H1 (cell line): ENCODE data around the gene MCF2L2. TPM values are rescaled to one million over a fixed set of nuclear protein-coding genes. Genes with fewer than 3 reads are reported as not detected.

Source experiments
- CTCF ChIA-PET: fragments of 300-600 bp; sonication (Branson Sonifier 250); formaldehyde crosslinking; loops from one replicate; lab custom pipeline; 2021; ENCODE audit not compliant: partially characterized antibody; lab: Charles Lee
- POLR2A ChIA-PET: fragments of 300-600 bp; sonication (Branson Sonifier 250); formaldehyde crosslinking; loops from one replicate; lab custom pipeline; 2021; ENCODE audit warnings: inconsistent platforms; ENCODE audit not compliant: partially characterized antibody; lab: Charles Lee
- DNase-seq, 2 experiments: peaks; one replicate each; pipeline versions ENCODE4 v3.0.0 to v3.0.0-alpha.2; 2010 to 2022; ENCODE audit warnings: low spot score in 2 of 2, low read depth in 1 of 2, mixed read lengths in 1 of 2
- FAIRE-seq: peaks from 2 replicates; lab custom pipeline; 2011; peaks lifted over from hg19 to GRCh38; lab: Jason Lieb, UNC
- H2AFZ ChIP-seq: 2 replicates; pipeline ENCODE4 v1.8.1; 2012; ENCODE audit warnings: low read length, inconsistent platforms
- H2AK5ac ChIP-seq: 2 replicates; pipeline ENCODE4 v1.6.1; 2013; ENCODE audit warnings: low read depth, low read length
- H2BK120ac ChIP-seq: replicated peaks from 2 replicates; pipeline ENCODE3; 2013; ENCODE audit warnings: low read depth, low read length, inconsistent platforms
- H2BK12ac ChIP-seq: 2 replicates; pipeline ENCODE4 v1.6.1; 2013; ENCODE audit warnings: low read depth, low read length
- H2BK15ac ChIP-seq: 2 replicates; pipeline ENCODE4 v1.6.1; 2013; ENCODE audit warnings: low read length
- H2BK20ac ChIP-seq: 2 replicates; pipeline ENCODE4 v1.6.1; 2013; ENCODE audit warnings: low read length
- H2BK5ac ChIP-seq: 2 replicates; pipeline ENCODE4 v1.6.1; 2013; ENCODE audit warnings: low read depth, low read length
- H3K14ac ChIP-seq: 2 replicates; pipeline ENCODE4 v1.6.1; 2013; ENCODE audit warnings: inconsistent platforms; ENCODE audit not compliant: insufficient read length
- H3K18ac ChIP-seq: 2 replicates; pipeline ENCODE4 v1.6.1; 2013; ENCODE audit warnings: low read length; ENCODE audit errors: extremely low read depth
- H3K23ac ChIP-seq: 2 replicates; pipeline ENCODE4 v1.6.1; 2013; ENCODE audit warnings: inconsistent platforms; ENCODE audit not compliant: insufficient read length
- H3K23me2 ChIP-seq: 2 replicates; pipeline ENCODE4 v1.6.1; 2013; ENCODE audit warnings: low read depth, low read length
- H3K27ac ChIP-seq: 2 replicates; pipeline ENCODE4 v1.6.1; 2011; ENCODE audit warnings: low read depth, low read length, inconsistent platforms
- H3K27me3 ChIP-seq, 4 experiments: replicated peaks in 1 of 4; 1 replicate in 1 of 4; 2 replicates in 3 of 4; pipeline versions ENCODE4 v1.6.1 to v1.8.1; 2011 to 2013; ENCODE audit warnings: low read length in 3 of 4, mild to moderate bottlenecking in 3 of 4, inconsistent platforms in 2 of 4, mixed read lengths in 2 of 4, moderate library complexity in 1 of 4; ENCODE audit not compliant: control insufficient read depth in 3 of 4, insufficient read depth in 3 of 4; ENCODE audit errors: extremely low read depth in 1 of 4
- H3K36me3 ChIP-seq, 4 experiments: 2 replicates each; pipeline versions ENCODE4 v1.6.1 to v1.8.1; 2011 to 2013; ENCODE audit warnings: mild to moderate bottlenecking in 4 of 4, low read length in 3 of 4, moderate library complexity in 2 of 4, control low read depth in 1 of 4, inconsistent platforms in 1 of 4; ENCODE audit not compliant: insufficient read depth in 4 of 4, control insufficient read depth in 2 of 4
- H3K4ac ChIP-seq: replicated peaks from 2 replicates; pipeline ENCODE3; 2013; ENCODE audit warnings: low read length, low read depth, mixed read lengths, inconsistent platforms; ENCODE audit not compliant: insufficient read length
- H3K4me1 ChIP-seq, 4 experiments: replicated peaks in 1 of 4; 1 replicate in 1 of 4; 2 replicates in 3 of 4; pipeline versions ENCODE4 v1.6.1 to v1.8.1; 2011 to 2013; ENCODE audit warnings: low read length in 3 of 4, inconsistent platforms in 2 of 4, mixed read lengths in 1 of 4; ENCODE audit not compliant: insufficient read depth in 4 of 4, control insufficient read depth in 3 of 4
- H3K4me2 ChIP-seq, 2 experiments: 2 replicates each; pipeline versions ENCODE4 v1.6.1 to v1.8.1; 2011 to 2013; ENCODE audit warnings: low read depth in 2 of 2, low read length in 2 of 2, control low read depth in 1 of 2, inconsistent platforms in 1 of 2, mild to moderate bottlenecking in 1 of 2; ENCODE audit not compliant: insufficient read depth in 1 of 2
- H3K4me3 ChIP-seq, 4 experiments: fragments of 200-600, 300-600 bp in 1 of 4; sonication (generic), shearing (Covaris generic), sonication (Bioruptor Twin) in 1 of 4; 2 replicates each; pipeline versions ENCODE4 v1.5.1 to v1.8.1; 2011 to 2016; ENCODE audit warnings: low read length in 4 of 4, low read depth in 3 of 4, control low read depth in 2 of 4, inconsistent platforms in 2 of 4, mild to moderate bottlenecking in 2 of 4, mixed read lengths in 1 of 4, moderate library complexity in 1 of 4; ENCODE audit not compliant: insufficient read depth in 2 of 4; ENCODE audit errors: extremely low read depth in 1 of 4
- H3K56ac ChIP-seq: replicated peaks from 2 replicates; pipeline ENCODE3; 2013; ENCODE audit warnings: low read depth, mild to moderate bottlenecking, mixed read lengths, low read length, inconsistent platforms; ENCODE audit not compliant: insufficient read length
- H3K79me1 ChIP-seq: 2 replicates; pipeline ENCODE4 v1.6.1; 2013; ENCODE audit warnings: low read depth, low read length, control low read depth
- H3K79me2 ChIP-seq, 2 experiments: 2 replicates each; pipeline versions ENCODE4 v1.6.1 to v1.8.1; 2012 to 2013; ENCODE audit warnings: low read length in 2 of 2, mild to moderate bottlenecking in 2 of 2, inconsistent platforms in 1 of 2; ENCODE audit not compliant: insufficient read depth in 2 of 2, control insufficient read depth in 1 of 2
- H3K9ac ChIP-seq, 4 experiments: replicated peaks in 1 of 4; 1 replicate in 1 of 4; 2 replicates in 3 of 4; pipeline versions ENCODE4 v1.6.1 to v1.8.1; 2011 to 2013; ENCODE audit warnings: low read depth in 3 of 4, low read length in 3 of 4, control low read depth in 2 of 4, mild to moderate bottlenecking in 2 of 4, moderate library complexity in 2 of 4, inconsistent platforms in 1 of 4; ENCODE audit errors: extremely low read depth in 1 of 4
- H3K9me3 ChIP-seq, 2 experiments: 2 replicates each; pipeline versions ENCODE4 v1.6.1 to v1.8.1; 2012 to 2013; ENCODE audit warnings: mild to moderate bottlenecking in 2 of 2, moderate library complexity in 2 of 2, control low read depth in 1 of 2, inconsistent platforms in 1 of 2, low read depth in 1 of 2, low read length in 1 of 2, mixed read lengths in 1 of 2; ENCODE audit not compliant: insufficient read depth in 2 of 2
- H4K20me1 ChIP-seq, 2 experiments: replicated peaks in 1 of 2; 2 replicates each; pipeline versions ENCODE3 to v1.8.1; 2011 to 2013; ENCODE audit warnings: inconsistent platforms in 2 of 2, low read length in 2 of 2, mild to moderate bottlenecking in 1 of 2; ENCODE audit not compliant: insufficient read depth in 2 of 2, control insufficient read depth in 1 of 2
- H4K5ac ChIP-seq: 2 replicates; pipeline ENCODE4 v1.6.1; 2013; ENCODE audit warnings: low read length, low read depth, mixed read lengths, inconsistent platforms; ENCODE audit not compliant: insufficient read length
- H4K8ac ChIP-seq: 2 replicates; pipeline ENCODE4 v1.8.0; 2013; ENCODE audit warnings: mild to moderate bottlenecking, moderate library complexity, low read length, inconsistent platforms; ENCODE audit not compliant: insufficient read depth; ENCODE audit errors: extremely low read depth
- H4K91ac ChIP-seq: replicated peaks from 2 replicates; pipeline ENCODE3; 2013; ENCODE audit warnings: low read length, mixed read lengths, inconsistent platforms; ENCODE audit not compliant: insufficient read length
- BRCA1 ChIP-seq: IDR thresholded peaks from 2 replicates; pipeline ENCODE4 v1.6.1; 2012; ENCODE audit warnings: low read depth, low read length, improper control_type of control experiment
- CHD1 ChIP-seq: IDR thresholded peaks from 2 replicates; pipeline ENCODE4 v1.6.1; 2012; ENCODE audit warnings: low read depth, low read length, improper control_type of control experiment
- CHD2 ChIP-seq: IDR thresholded peaks from 2 replicates; pipeline ENCODE4 v1.6.1; 2012; ENCODE audit warnings: low read length, improper control_type of control experiment
- CTBP2 ChIP-seq: IDR thresholded peaks from 2 replicates; pipeline ENCODE4 v1.7.0; 2011; ENCODE audit warnings: borderline replicate concordance, mild to moderate bottlenecking, moderate library complexity, mixed read lengths, low read length; ENCODE audit not compliant: insufficient read depth, insufficient read length
- POLR2AphosphoS5 ChIP-seq: IDR thresholded peaks from 2 replicates; pipeline ENCODE4 v1.6.1; 2011; ENCODE audit warnings: low read depth, low read length
- POU5F1 ChIP-seq: IDR thresholded peaks from 2 replicates; pipeline ENCODE4 v1.6.1; 2011; ENCODE audit warnings: low read depth, mild to moderate bottlenecking, low read length, moderate library complexity
- SRF ChIP-seq: IDR thresholded peaks from 2 replicates; pipeline ENCODE4 v1.6.1; 2011; ENCODE audit warnings: mild to moderate bottlenecking, low read depth, low read length, moderate library complexity
- TAF1 ChIP-seq: IDR thresholded peaks from 2 replicates; pipeline ENCODE4 v1.6.1; 2011; ENCODE audit warnings: mild to moderate bottlenecking, low read depth, low read length
- USF2 ChIP-seq: IDR thresholded peaks from 2 replicates; pipeline ENCODE4 v1.6.1; 2011; ENCODE audit warnings: low read length, improper control_type of control experiment
- YY1 ChIP-seq: IDR thresholded peaks from 2 replicates; pipeline ENCODE4 v1.6.1; 2011; ENCODE audit warnings: low read depth, mild to moderate bottlenecking, low read length
- WGBS, 2 experiments: shearing (Covaris generic) in 1 of 2; methylation state at CpG; one replicate each; pipeline versions ENCODE4 v1.1.6 to v1.1.7; 2013 to 2015; ENCODE audit warnings: low lambda C conversion rate in 2 of 2, mixed read lengths in 2 of 2, inconsistent platforms in 1 of 2, low coverage in 1 of 2, missing lambda C conversion rate in 1 of 2; ENCODE audit not compliant: insufficient replicate concordance in 2 of 2, insufficient coverage in 1 of 2, insufficient read length in 1 of 2; ENCODE audit errors: extremely low coverage in 1 of 2, missing lambda C conversion rate in 1 of 2; 5-methylcytosine and 5-hydroxymethylcytosine counted together
- polyA plus RNA-seq, 7 experiments: library from polyadenylated mRNA; depleted of rRNA in 3 of 7; stranded (reverse) in 5 of 7; unstranded in 2 of 7; fragments of >200 nt in 5 of 7; fragments of 200-250 nt in 2 of 7; gene quantifications; 1 replicate in 5 of 7; 2 replicates in 1 of 7; 4 replicates in 1 of 7; pipeline versions ENCODE4 v1.2.1 to v1.2.3, GENCODE V29; 2011 to 2013; ENCODE audit warnings: missing spikeins in 2 of 7, mixed read lengths in 2 of 7
- total RNA-seq: library from RNA; stranded (reverse); fragmentation: NEBNext Ultra II Directional; extraction: Animal tissue kit (Norgen Biotek cat#: 25700); gene quantifications from 2 replicates; pipeline ENCODE4 v1.2.1, GENCODE V29; 2021

MCF2L2 gene
- total and polyA plus RNA-seq, 2 of the 8 experiments (the other 6 are each of a cell fraction or from before 2014, with no cell fraction given) = 4.1 to 13.7 TPM

DNA sequence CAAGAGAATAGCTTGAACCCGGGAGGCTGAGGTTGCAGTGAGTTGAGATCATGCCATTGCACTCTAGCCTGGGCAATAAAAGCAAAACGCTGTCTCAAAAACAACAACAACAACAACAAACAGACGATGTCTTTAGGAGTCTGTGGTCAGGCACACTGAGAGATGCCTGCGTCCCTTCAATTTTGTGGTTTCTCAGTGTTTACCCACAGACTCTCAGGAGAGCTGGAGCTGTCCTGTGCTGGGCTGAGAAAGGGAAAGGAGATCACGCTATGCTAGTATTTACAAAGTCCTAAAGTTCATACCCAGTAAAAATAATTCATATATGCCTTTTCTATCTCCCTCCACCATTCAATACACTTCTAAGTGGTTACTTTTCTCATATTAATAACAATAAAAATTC is 272.2 kb downstream of the MCF2L2 start:
- no peak for TF ChIP-seq POLR2AphosphoS5
- TF ChIP-seq USF2 = no peak
- TF ChIP-seq SRF = no peak
- no peak for TF ChIP-seq CHD1
- no peak for TF ChIP-seq TAF1
- TF ChIP-seq POU5F1 = no peak
- no peak for TF ChIP-seq BRCA1
- TF ChIP-seq CTBP2 = no peak
- TF ChIP-seq YY1 = no peak
- TF ChIP-seq CHD2 = no peak
- Histone ChIP-seq H3K23ac (no peak overlapping the region), H3K79me2 (no peaks in the 10 kb centered on the region), H3K18ac (no peak overlapping the region), H3K4ac (no peak overlapping the region), H3K4me3 (no peak overlapping the region), H2BK12ac (no peak overlapping the region), H3K56ac (no peak overlapping the region), H4K8ac (no peak overlapping the region), H4K20me1 (no peaks in the 10 kb centered on the region), H2BK120ac (no peak overlapping the region), H3K23me2 (no peaks in the 10 kb centered on the region), H3K14ac (no peak overlapping the region), H2BK15ac (no peak overlapping the region), H2AK5ac (no peak overlapping the region), H3K79me1 (no peaks in the 10 kb centered on the region), H3K27me3 (peaks cover 0 to 8% (median 4%) of the 10 kb centered on the region in 4 experiments; a peak in 5 of 7 replicates), H3K9ac (no peak overlapping the region), H2AFZ (no peak overlapping the region), H4K5ac (no peak overlapping the region), H3K9me3 (no peaks in the 10 kb centered on the region), H3K36me3 (no peaks in the 10 kb centered on the region), H2BK5ac (no peak overlapping the region), H4K91ac (no peak overlapping the region), H3K27ac (no peak overlapping the region), H3K4me1 (no peaks in the 10 kb centered on the region), H2BK20ac (no peak overlapping the region), H3K4me2 (no peak overlapping the region)
- ChIA-PET POLR2A (no interaction called here), CTCF (interaction anchor here (1.2 kb wide), 1 partner anchor 28 kb away, joined by 4 read pairs; no protein-coding TSS in a partner anchor)
- 86% methylated on average over 5 of the region's 5 CpGs; no CpG with 5 or more reads in 1 of the 2 experiments for WGBS, 2 experiments
- FAIRE-seq = no peak
- DNase-seq = no peak
